ENCODE data around the gene ANKFN1.

- TF ChIP-seq CTCF (IDR thresholded peaks at IDR 0.05) (peak; percentile 35 to 50 (median 45)), POLR2A (IDR thresholded peaks at IDR 0.05; ENCODE audit: low read depth) (no peak)
Observed at GRCh38 chr17:56319531-56319930, 166.3 kb downstream of the ANKFN1 start.
